Astrocyte of the cerebellum (primary cell): Measurements from ENCODE around the gene ENTPD6.

Experiments used
- DNase-seq: peaks from one replicate; pipeline ENCODE4 v3.0.0-alpha.2; 2011; ENCODE audit warnings: low read depth
- H3K4me3 ChIP-seq: 2 replicates; pipeline ENCODE4 v1.5.1; 2011; ENCODE audit warnings: mild to moderate bottlenecking, low read depth, low read length, moderate library complexity
- in situ Hi-C: cut with HindIII; loops from 2 replicates; pipeline ENCODE4 v1.10.0; 2017; ENCODE audit warnings: low sequenced_read_pairs
- TF ChIP-seq, protein P1 (sequence below): IDR thresholded peaks from 2 replicates; pipeline ENCODE4 v1.5.1; 2012; ENCODE audit warnings: low read length, low read depth, moderate library complexity, mild to moderate bottlenecking; ENCODE audit errors: missing control alignments

Gene ENTPD6

DNA sequence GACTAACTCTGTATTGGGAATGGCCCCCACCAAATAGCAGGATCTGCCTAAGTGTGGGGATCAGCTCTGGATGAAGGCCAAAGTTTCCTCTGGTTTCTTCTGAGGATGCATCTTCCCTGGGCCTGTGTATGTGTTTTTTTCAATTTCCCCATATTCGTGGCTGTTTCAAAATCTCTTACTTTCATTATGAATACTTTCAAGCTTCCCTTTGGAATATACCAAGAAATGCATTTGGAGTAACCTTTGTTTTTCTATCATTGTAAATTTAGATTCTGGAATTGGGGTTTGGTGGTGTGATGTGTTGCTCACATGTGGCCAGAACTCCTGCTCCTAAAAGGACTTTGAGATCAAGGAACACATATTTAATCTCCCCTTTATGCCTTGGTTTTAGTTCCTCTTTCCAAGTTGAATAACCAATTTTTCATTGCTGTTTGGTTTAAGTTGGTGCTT, 8.4 kb downstream of the ENTPD6 start:
- H3K4me3 ChIP-seq: no peak overlapping the region
- TF ChIP-seq, protein P1, sequence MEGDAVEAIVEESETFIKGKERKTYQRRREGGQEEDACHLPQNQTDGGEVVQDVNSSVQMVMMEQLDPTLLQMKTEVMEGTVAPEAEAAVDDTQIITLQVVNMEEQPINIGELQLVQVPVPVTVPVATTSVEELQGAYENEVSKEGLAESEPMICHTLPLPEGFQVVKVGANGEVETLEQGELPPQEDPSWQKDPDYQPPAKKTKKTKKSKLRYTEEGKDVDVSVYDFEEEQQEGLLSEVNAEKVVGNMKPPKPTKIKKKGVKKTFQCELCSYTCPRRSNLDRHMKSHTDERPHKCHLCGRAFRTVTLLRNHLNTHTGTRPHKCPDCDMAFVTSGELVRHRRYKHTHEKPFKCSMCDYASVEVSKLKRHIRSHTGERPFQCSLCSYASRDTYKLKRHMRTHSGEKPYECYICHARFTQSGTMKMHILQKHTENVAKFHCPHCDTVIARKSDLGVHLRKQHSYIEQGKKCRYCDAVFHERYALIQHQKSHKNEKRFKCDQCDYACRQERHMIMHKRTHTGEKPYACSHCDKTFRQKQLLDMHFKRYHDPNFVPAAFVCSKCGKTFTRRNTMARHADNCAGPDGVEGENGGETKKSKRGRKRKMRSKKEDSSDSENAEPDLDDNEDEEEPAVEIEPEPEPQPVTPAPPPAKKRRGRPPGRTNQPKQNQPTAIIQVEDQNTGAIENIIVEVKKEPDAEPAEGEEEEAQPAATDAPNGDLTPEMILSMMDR: no peak
- in situ Hi-C loops: no loop called here
- no peak for DNase-seq

DNA sequence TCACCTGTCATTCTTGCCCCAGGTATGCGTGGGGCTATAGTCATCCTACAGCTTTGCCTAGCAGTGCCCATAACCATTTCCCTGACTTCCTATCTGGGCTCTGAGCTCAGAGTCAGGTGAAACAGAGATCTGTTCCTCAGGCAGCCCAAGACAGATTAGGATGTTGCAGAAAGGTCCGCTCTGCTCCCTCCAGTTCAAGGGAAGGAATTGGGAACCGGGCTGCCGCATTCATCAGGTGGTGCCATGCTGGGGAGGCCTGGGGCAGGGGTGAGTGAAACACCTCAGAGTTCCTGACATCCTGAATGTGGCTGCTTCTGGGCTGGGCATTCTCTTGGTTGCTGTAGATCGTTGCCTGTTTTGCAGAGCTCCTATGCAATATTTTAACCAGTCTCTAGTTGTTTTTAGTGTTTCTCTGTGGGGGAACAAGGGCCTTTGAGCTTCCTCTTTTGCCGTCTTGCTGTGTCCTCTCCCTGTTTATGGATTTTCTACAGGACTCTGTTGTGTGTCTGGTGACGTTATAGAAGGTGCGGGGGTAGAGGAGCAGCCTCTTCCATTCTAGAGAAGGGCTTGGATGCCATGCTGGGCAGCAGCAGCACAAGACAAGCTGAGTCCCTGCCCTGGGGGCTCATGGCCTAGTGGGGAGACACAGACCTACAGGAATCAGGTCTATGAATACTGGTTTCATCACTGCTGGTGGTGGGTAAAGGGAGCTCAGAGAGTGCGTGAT, 9.2 kb downstream of the ENTPD6 start:
- no peak overlapping the region for H3K4me3 ChIP-seq
- TF ChIP-seq, protein P1: no peak
- in situ Hi-C loops: no loop called here
- DNase-seq: no peak

DNA sequence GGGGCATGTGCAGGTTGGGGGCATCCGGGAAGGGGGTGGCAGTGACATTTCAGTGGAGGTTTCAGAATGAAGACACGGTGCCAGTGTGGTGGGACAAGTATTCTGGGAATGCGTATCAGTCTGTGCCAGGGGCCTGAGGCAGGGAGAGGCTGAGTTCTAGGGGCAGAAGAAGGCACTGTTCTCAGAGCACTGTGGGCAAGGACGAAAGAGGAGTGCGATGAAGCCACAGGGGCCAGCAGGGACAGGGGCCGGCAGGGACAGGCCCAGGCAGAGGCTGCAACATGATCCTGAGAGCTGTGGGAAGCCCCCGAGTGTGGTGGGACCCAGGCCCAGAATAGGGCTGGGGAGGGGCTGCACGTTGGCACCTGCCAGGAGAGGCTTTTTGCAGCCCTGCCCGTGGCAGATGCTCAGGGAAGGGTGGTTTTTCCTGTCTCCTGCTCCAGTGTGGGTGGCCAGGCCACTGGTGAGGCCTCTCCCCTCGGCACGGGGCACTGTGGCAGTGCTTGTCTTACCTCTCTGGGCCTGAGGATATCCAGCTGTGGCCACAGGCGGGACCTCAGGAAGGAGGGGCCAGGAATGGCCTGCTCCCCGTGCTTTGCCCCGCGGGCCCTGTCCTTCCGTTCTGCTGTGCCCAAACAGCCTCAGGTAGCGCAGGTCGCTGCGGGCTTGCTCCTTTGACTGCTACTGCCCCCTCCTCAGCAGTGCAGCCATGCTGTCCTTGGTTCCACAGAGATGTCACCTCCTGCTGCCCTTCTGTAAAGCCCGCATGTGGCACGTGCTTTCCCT, 10.0 kb downstream of the ENTPD6 start:
- DNase-seq: no peak
- no peak overlapping the region for H3K4me3 ChIP-seq
- in situ Hi-C loops: no loop called here

DNA sequence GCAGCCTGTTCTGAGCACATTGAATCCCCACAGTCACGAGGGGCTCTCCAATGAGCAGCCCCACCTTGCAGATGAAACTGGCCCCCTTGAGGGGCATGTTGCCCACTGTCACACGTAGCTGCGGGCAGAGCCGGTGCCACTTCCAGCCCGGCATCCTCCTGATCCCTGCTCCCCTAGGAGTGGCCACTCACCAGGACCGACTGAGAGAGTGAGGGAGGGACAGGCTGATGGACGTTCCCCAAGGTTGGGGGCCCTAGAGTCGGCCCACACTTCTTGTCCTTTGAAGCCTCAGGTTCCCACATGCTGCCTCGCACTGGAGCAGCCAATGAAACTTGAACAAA, 10.5 kb downstream of the ENTPD6 start:
- DNase-seq: no peak
- TF ChIP-seq, protein P1: no peak
- in situ Hi-C loops: no loop called here
- H3K4me3 ChIP-seq: no peak overlapping the region

More for the DNA sequence above, 10.0 kb downstream of the ENTPD6 start:
- TF ChIP-seq, protein P1: no peak

DNA sequence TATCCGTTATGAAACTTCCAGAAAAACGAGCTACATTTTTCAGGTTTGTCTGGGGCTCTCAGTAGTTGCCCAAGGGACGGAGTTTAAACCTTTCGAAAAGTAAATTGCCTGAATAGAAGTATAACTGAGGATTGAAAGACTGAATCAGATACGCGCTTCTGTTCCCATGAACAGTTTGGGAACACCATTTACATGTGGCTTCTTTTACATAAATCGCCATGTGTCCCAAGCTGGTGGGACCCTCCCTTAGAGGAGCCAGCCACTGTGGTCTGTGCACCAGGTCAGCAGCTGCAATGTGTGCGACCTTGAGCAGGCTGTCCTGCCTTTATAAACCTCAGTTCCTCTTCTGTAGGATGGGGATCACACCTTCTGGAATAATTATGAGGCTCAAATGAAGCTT, 11.0 kb downstream of the ENTPD6 start:
- DNase-seq: no peak
- no peak overlapping the region for H3K4me3 ChIP-seq
- TF ChIP-seq, protein P1: no peak
- in situ Hi-C loops: no loop called here

DNA sequence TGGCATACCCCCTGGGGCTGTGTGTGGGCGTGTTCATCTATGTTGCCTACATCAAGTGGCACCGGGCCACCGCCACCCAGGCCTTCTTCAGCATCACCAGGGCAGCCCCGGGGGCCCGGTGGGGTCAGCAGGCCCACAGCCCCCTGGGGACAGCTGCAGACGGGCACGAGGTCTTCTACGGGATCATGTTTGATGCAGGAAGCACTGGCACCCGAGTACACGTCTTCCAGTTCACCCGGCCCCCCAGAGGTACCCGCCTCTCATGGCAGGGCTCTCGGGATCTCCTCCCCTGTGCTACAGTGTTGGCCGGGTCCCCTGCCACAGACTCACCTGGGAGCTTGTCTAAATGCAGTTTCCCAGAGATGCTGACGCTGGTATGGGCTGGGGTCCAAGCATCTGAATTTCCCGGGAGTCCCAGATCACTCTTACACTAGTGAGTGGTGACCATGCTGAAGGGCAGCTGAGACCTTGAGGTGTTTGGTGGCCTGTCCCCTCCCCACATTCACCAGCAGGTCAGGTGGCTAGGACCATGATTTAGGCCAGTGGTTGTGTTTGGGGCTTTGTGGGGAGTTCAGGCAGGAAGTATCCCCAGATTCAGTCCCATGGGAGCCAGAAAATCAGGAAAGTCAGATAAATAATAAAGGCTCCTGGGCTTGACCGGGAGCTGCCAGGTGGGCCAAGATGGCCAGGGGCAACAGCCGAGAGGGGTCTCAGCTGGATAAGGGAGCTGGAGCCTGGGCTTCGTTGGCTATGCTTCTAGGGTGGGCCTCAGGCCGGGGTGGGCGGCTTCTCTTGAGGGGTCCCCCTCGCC, 11.8 kb downstream of the ENTPD6 start:
- in situ Hi-C loops: no loop called here
- TF ChIP-seq, protein P1: no peak

More for the DNA sequence above, 11.8 kb downstream of the ENTPD6 start:
- no peak for DNase-seq
- H3K4me3 ChIP-seq: no peak overlapping the region
